ENCODE data around the gene TAB3.

The TAB3 gene

DNA sequence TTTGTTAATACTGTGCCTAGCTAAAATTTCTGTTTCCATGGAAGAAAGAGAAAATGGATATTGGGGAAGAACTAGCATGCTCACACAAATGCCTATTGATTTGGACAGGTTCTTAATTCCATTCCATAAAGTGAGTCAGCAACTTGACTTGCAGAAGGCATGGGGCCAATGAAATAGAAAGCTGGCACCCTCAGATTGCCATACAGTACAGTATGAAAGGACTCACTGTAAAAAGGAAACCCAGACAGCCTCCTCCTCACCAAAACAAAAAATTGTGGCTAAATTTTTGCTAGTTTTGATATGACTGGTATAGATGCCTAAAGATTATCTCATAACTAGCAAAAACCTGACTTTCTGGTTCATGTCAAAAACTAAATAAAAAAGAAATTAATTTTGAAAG is 11.2 kb upstream of the TAB3 start:
- no peak for DNase-seq (ENCODE audit: low spot score)
- TF ChIP-seq, protein P1, sequence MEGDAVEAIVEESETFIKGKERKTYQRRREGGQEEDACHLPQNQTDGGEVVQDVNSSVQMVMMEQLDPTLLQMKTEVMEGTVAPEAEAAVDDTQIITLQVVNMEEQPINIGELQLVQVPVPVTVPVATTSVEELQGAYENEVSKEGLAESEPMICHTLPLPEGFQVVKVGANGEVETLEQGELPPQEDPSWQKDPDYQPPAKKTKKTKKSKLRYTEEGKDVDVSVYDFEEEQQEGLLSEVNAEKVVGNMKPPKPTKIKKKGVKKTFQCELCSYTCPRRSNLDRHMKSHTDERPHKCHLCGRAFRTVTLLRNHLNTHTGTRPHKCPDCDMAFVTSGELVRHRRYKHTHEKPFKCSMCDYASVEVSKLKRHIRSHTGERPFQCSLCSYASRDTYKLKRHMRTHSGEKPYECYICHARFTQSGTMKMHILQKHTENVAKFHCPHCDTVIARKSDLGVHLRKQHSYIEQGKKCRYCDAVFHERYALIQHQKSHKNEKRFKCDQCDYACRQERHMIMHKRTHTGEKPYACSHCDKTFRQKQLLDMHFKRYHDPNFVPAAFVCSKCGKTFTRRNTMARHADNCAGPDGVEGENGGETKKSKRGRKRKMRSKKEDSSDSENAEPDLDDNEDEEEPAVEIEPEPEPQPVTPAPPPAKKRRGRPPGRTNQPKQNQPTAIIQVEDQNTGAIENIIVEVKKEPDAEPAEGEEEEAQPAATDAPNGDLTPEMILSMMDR (IDR thresholded peaks at IDR 0.05; ENCODE audit: extremely low read depth, missing control alignments): no peak

DNA sequence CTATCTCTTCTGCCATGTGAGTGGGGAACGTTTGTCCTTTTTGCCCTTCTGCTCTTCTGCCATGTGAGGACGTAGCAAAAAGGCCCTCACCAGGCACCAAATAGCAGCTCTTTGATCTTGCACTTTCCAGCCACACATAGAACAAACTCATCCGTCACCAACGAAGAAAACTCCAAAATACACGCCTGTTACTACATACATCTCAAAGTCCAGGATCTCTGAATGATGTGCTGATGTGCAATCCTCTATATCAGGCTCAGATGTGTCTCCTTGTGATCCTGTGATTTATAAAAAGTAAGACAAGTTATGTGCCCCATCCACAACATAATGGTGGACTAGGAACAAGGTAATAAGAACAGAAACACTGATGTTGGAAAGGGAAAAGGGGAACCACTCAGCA is 9.8 kb upstream of the TAB3 start:
- TF ChIP-seq, protein P1 (IDR thresholded peaks at IDR 0.05; ENCODE audit: extremely low read depth, missing control alignments): no peak
- DNase-seq (ENCODE audit: low spot score): no peak

DNA sequence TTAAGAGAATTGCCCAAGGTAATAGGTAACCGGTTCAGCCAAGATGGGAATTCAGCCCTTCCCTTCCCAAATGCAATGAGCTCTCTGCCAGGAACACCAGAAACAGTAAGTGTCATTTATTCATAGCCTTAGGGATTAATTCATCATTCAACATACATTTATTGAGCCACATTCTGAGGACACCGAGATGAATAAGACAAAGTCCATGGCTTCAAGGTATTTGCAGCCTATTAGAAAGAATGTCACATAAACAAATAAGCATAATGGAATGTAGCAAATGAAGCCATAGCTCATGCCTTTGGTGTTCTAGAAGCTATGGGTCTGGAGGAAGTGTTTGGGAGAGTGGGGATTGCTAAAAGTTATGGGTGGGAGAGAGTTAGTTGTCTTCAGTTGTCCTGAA is 6.3 kb upstream of the TAB3 start:
- no peak for DNase-seq (ENCODE audit: low spot score)
- TF ChIP-seq, protein P1 (IDR thresholded peaks at IDR 0.05; ENCODE audit: extremely low read depth, missing control alignments): no peak

DNA sequence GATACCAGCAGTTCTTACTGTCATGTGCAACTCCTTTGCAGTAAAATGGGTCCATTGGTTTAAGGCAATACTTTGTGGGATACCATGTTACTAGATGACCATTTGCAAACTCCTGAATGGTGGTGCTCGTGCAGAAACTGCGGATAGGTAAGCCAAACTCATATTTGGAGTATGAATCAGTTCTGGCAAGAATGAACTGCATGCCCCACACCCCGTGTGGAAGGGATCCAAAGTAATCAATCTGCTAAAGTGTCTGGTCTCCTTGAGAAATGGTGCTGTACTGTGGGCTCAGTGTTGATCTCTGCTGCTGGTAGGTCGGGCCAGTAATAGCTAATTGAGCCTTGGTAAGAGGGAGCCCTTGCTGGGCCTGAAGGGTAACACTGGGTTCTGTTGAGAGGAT is 4.2 kb upstream of the TAB3 start:
- TF ChIP-seq, protein P1 (IDR thresholded peaks at IDR 0.05; ENCODE audit: extremely low read depth, missing control alignments): no peak
- DNase-seq (ENCODE audit: low spot score): no peak

DNA sequence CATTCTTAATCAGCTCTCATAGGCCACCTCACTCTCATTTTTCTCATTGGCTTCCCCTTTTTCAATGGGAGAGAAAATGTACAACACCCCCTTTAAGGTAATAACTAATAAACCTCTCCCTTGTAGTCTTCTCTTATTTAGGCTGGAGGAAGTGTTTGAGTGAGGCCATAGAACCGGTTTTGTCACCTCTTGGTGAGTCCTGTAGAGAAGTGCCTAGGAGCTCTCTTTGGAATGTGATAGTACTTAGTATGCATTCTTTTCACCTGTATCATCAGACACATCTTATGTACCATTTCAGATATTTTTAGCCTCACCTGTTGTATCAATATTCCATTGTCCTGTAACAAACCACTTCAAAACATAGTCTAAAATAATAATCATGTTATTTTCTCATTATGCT is 3.5 kb upstream of the TAB3 start:
- DNase-seq (ENCODE audit: low spot score): no peak
- TF ChIP-seq, protein P1 (IDR thresholded peaks at IDR 0.05; ENCODE audit: extremely low read depth, missing control alignments): no peak

DNA sequence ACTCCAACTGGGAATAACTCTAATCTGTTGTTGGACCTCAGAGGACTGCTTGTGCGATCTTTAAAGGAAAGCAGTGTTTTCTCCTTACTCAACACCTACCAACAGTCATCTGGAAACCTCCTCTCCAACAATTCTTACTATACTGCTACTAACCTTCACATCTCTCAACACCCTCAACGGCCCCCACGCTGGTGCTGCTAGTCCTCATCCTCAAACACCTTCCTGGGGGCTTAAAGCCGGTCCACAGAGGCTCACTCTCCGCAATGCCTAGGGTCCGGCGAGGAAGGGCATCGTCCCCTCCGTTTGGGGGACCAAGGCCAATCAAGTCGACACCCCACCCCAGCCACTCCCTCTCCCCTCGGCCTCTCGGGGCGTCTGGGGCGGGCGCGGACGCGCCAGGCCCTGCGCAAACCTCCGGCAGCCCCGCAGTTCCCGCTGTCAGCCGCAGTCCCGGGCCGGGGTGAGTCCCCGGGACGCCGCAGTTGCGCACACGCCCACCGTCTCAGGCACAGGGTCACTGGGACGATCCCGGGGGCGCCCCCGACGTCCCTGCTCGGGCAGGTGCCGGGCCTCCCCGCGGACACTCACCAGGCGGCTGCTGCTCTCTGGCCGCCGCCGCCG is 418 bp downstream of the TAB3 start:
- DNase-seq (ENCODE audit: low spot score): no peak
- TF ChIP-seq, protein P1 (IDR thresholded peaks at IDR 0.05; ENCODE audit: extremely low read depth, missing control alignments): no peak

DNA sequence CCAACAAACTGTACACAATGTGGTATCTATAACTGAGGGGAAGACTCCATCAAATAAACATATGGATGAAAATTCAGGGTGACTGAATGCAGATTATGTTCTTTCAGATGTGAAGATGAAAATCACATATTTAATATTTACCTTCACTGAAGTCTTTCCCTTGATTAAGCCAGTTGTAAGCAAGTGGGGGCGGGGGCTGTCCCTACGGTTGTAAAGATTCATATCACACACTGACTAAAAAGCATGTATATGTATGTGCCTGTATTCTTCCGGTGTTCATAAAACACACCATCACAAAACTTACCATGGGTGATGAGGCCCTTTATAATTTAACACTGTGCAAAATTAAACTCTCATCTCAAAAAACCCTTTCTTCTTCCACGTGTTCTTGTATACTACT is 1.3 kb downstream of the TAB3 start:
- peak; percentile 14 for DNase-seq (ENCODE audit: low spot score)
- TF ChIP-seq, protein P1 (IDR thresholded peaks at IDR 0.05; ENCODE audit: extremely low read depth, missing control alignments): no peak
